A549 (cell line): Measurements from ENCODE around the gene TMEM163.

Source experiments
- CTCF ChIP-seq: fragments of >200 bp; sonication (Bioruptor Twin); formaldehyde crosslinking; IDR thresholded peaks from 3 replicates; pipeline ENCODE4 v1.5.1; 2016
- MAFK ChIP-seq: fragments of 450-650 bp; IDR thresholded peaks from 2 replicates; pipeline ENCODE4 v1.6.1; 2014; ENCODE audit not compliant: partially characterized antibody
- POLR2A ChIP-seq: IDR thresholded peaks from 2 replicates; pipeline ENCODE4 v1.6.1; 2012; ENCODE audit warnings: mild to moderate bottlenecking, low read length
- POLR2AphosphoS2 ChIP-seq: conservative IDR thresholded peaks from 2 replicates; pipeline ENCODE4 v1.6.1; 2012; ENCODE audit warnings: low read length, improper control_type of control experiment, inconsistent platforms
- RCOR1 ChIP-seq: fragments of 150-350 bp; IDR thresholded peaks from 2 replicates; pipeline ENCODE4 v1.6.1; 2014; ENCODE audit warnings: antibody characterized with exemption, low read length, low read depth
- ZNF302 ChIP-seq: fragments of 250-450 bp; sonication (Bioruptor Pico); IDR thresholded peaks from 2 replicates; pipeline ENCODE4 v1.9.0; 2021; ENCODE audit warnings: inconsistent platforms, mild to moderate bottlenecking, moderate library complexity

GRCh38 chr2:134468776-134469175, 250.0 kb downstream of the TMEM163 start:
- TF ChIP-seq POLR2AphosphoS2 (no peak), CTCF (no peak), ZNF302 (CRISPR knock-in tag) (no peak), POLR2A (no peak), RCOR1 (no peak), MAFK (no peak)
